ENCODE data around the gene FRS2. TPM values are rescaled to one million over a fixed set of nuclear protein-coding genes. Genes with fewer than 3 reads are reported as not detected.

The FRS2 gene
- total and polyA plus RNA-seq, 9 of the 15 experiments (the other 6 are each of a cell fraction or from before 2014, with no cell fraction given): 1.0 to 9.1 (median 6.0) TPM

- CTCF ChIA-PET (ENCODE audit: low intra/inter-chr PET ratio): no interaction called here
- Histone ChIP-seq H3K4me2 (ENCODE audit: insufficient read depth, low read length) (no peak overlapping the region), H3K27me3 (ENCODE audit: control insufficient read depth in 2 of 2, insufficient read depth in 2 of 2, low read length in 2 of 2) (no peaks in the 10 kb centered on the region), H4K20me1 (replicated peaks; ENCODE audit: control insufficient read depth, insufficient read depth, low read length) (peaks cover 3% of the 10 kb centered on the region; the same call in 1 of the 2 replicates), H3K79me2 (ENCODE audit: control insufficient read depth, insufficient read depth, low read length) (peaks cover 52% of the 10 kb centered on the region), H3K9ac (ENCODE audit: insufficient read depth in 1 of 2, low read depth in 2 of 2, low read length in 2 of 2) (no peak overlapping the region), H3K27ac (ENCODE audit: extremely low read depth, low read depth, low read length) (no peak overlapping the region), H3K4me3 (no peak overlapping the region), H2AFZ (ENCODE audit: low read depth, low read length) (no peak overlapping the region), H3K9me3 (replicated peaks; ENCODE audit: control insufficient read depth, insufficient read depth, low read depth, low read length) (no peaks in the 10 kb centered on the region), H3K4me1 (replicated peaks in 1 of 2; ENCODE audit: control insufficient read depth in 2 of 2, insufficient read depth in 2 of 2, low read length in 2 of 2) (peaks cover 0 to 18% of the 10 kb centered on the region in 2 experiments; a peak in 2 of 5 replicates), H3K9me1 (ENCODE audit: control insufficient read depth, insufficient read depth, low read length) (no peaks in the 10 kb centered on the region), H3K36me3 (ENCODE audit: control insufficient read depth, insufficient read depth, low read length) (no peaks in the 10 kb centered on the region)
- ATAC-seq: peak; percentile 28; the same call in 2 of the 3 replicates
- in situ Hi-C loops (cut with MboI) (no loop called here), intact Hi-C loops (cut with micrococcal nuclease) (loop anchor here (5.0 kb wide), 1 partner anchor 43 kb away; the partner anchor contains the start of gene FRS2)
- no peak for DNase-seq (ENCODE audit: extremely low read depth in 1 of 4, low spot score in 3 of 4)
- no peak for FAIRE-seq
- POLR2A ChIA-PET: interaction anchor here (0.6 to 1.0 kb wide), 2 partner anchors 12 to 20 kb away, joined by 3 to 4 read pairs; no protein-coding TSS in a partner anchor
- no TSS peak for BruUV-seq (replicated peaks)
- 43% methylated on average over 4 of the region's 5 CpGs for WGBS (ENCODE audit: insufficient coverage, low coverage, missing lambda C conversion rate)
- TF ChIP-seq ZNF318 (IDR thresholded peaks at IDR 0.05; ENCODE audit: borderline replicate concordance in 1 of 2, low read depth in 1 of 2): no peak
- no peak for TF ChIP-seq ZNF436 (CRISPR knock-in tag; IDR thresholded peaks at IDR 0.05)
- no peak for TF ChIP-seq MYBL2 (IDR thresholded peaks at IDR 0.05; ENCODE audit: low read depth)
- no peak for TF ChIP-seq MYBL2 (CRISPR knock-in tag; IDR thresholded peaks at IDR 0.05; ENCODE audit: borderline replicate concordance)
- TF ChIP-seq ZNF644 (tag; IDR thresholded peaks at IDR 0.05; ENCODE audit: low read depth): no peak
- no peak for TF ChIP-seq ZNF311 (CRISPR knock-in tag; IDR thresholded peaks at IDR 0.05)
- TF ChIP-seq RNF2 (IDR thresholded peaks at IDR 0.05): no peak
- TF ChIP-seq ZFPM2 (CRISPR knock-in tag; IDR thresholded peaks at IDR 0.05): no peak
- no peak for TF ChIP-seq CBFB (CRISPR knock-in tag; IDR thresholded peaks at IDR 0.05)
- TF ChIP-seq TBP (optimal IDR thresholded peaks at IDR 0.05; ENCODE audit: low read depth, low read length): no peak
- TF ChIP-seq KDM1A (IDR thresholded peaks at IDR 0.05): no peak
- TF ChIP-seq FOXP1 (CRISPR knock-in tag; IDR thresholded peaks at IDR 0.05): no peak
- no peak for TF ChIP-seq TEAD1 (CRISPR knock-in tag; IDR thresholded peaks at IDR 0.05)
- TF ChIP-seq MTA3 (IDR thresholded peaks at IDR 0.05; ENCODE audit: borderline replicate concordance): no peak
- no peak for TF ChIP-seq ZNF780A (CRISPR knock-in tag; IDR thresholded peaks at IDR 0.05)
These were observed 45.3 kb downstream of the FRS2 start for GRCh38 chr12:69515394-69515930.

All from K562 (cell line).